Endothelial cell of umbilical vein (primary cell): Measurements from ENCODE around the gene PAGR1. TPM values are rescaled to one million over a fixed set of nuclear protein-coding genes. Genes with fewer than 3 reads are reported as not detected.

Source experiments
- BruUV-seq: library from RNA; stranded (reverse); fragments of 400-500 nt; replicated peaks from 2 replicates; lab custom pipeline; 2021; lab: Mats Ljungman, UMichigan
- CTCF ChIA-PET: fragments of 300-600, 350-600 bp; sonication (Branson Sonifier 250); formaldehyde crosslinking; loops from one replicate; lab custom pipeline; 2021; ENCODE audit warnings: antibody characterized with exemption, inconsistent platforms; lab: Charles Lee
- POLR2A ChIA-PET: fragments of 300-600, 350-600 bp; sonication (Branson Sonifier 250); formaldehyde crosslinking; loops from one replicate; lab custom pipeline; 2021; ENCODE audit warnings: antibody characterized with exemption, inconsistent platforms; lab: Charles Lee
- DNase-seq: peaks from one replicate; pipeline ENCODE4 v3.0.0-alpha.2; 2011; ENCODE audit warnings: low read depth, low spot score
- FAIRE-seq: peaks from 2 replicates; lab custom pipeline; 2011; peaks lifted over from hg19 to GRCh38; lab: Jason Lieb, UNC
- H2AFZ ChIP-seq: 2 replicates; pipeline ENCODE4 v1.6.0; 2012; ENCODE audit warnings: low read depth, low read length, control low read depth, inconsistent platforms
- H3K27ac ChIP-seq: 2 replicates; pipeline ENCODE4 v1.5.1; 2011; ENCODE audit warnings: low read depth, mild to moderate bottlenecking, control low read depth, low read length, moderate library complexity; ENCODE audit not compliant: insufficient read depth
- H3K27me3 ChIP-seq, 2 experiments: 2 replicates each; pipeline versions ENCODE4 v1.6.0 to v1.6.1; 2011; ENCODE audit warnings: low read length in 2 of 2, mixed read lengths in 1 of 2; ENCODE audit not compliant: control insufficient read depth in 2 of 2, insufficient read depth in 2 of 2
- H3K36me3 ChIP-seq, 2 experiments: 2 replicates in 1 of 2; 3 replicates in 1 of 2; pipeline ENCODE4 v1.5.1; 2011; ENCODE audit warnings: low read length in 2 of 2, mild to moderate bottlenecking in 1 of 2, moderate library complexity in 1 of 2; ENCODE audit not compliant: control insufficient read depth in 2 of 2, insufficient read depth in 2 of 2; ENCODE audit errors: extremely low read depth in 1 of 2
- H3K4me1 ChIP-seq: 3 replicates; pipeline ENCODE4 v1.5.1; 2011; ENCODE audit warnings: mild to moderate bottlenecking, low read length; ENCODE audit not compliant: control insufficient read depth, insufficient read depth; ENCODE audit errors: extremely low read depth
- H3K4me2 ChIP-seq: 2 replicates; pipeline ENCODE4 v1.6.1; 2011; ENCODE audit warnings: low read length, control low read depth, mixed read lengths; ENCODE audit not compliant: insufficient read depth
- H3K4me3 ChIP-seq, 3 experiments: fragments of 200-600 bp in 1 of 3; sonication (generic), shearing (Covaris generic) in 1 of 3; replicated peaks in 1 of 3; 2 replicates each; pipeline ENCODE4 v1.5.1; 2011 to 2016; ENCODE audit warnings: control low read depth in 3 of 3, low read length in 3 of 3, mild to moderate bottlenecking in 2 of 3, inconsistent platforms in 1 of 3, low read depth in 1 of 3, moderate library complexity in 1 of 3; ENCODE audit not compliant: insufficient read depth in 1 of 3
- H3K79me2 ChIP-seq: 2 replicates; pipeline ENCODE4 v1.6.0; 2012; ENCODE audit warnings: low read length, inconsistent platforms; ENCODE audit not compliant: control insufficient read depth, insufficient read depth
- H3K9ac ChIP-seq: replicated peaks from 2 replicates; pipeline ENCODE3; 2011; ENCODE audit warnings: low read length, control low read depth; ENCODE audit not compliant: insufficient read depth; ENCODE audit errors: extremely low read depth
- H3K9me1 ChIP-seq: replicated peaks from 3 replicates; pipeline ENCODE4 v1.6.0; 2011; ENCODE audit warnings: mild to moderate bottlenecking, low read length; ENCODE audit not compliant: control insufficient read depth, insufficient read depth; ENCODE audit errors: extremely low read depth
- H3K9me3 ChIP-seq: replicated peaks from 2 replicates; pipeline ENCODE4 v1.5.1; 2012; ENCODE audit warnings: low read length, inconsistent platforms; ENCODE audit not compliant: control insufficient read depth, insufficient read depth
- H4K20me1 ChIP-seq: replicated peaks from 2 replicates; pipeline ENCODE3; 2011; ENCODE audit warnings: mild to moderate bottlenecking, low read length; ENCODE audit not compliant: control insufficient read depth, insufficient read depth; ENCODE audit errors: extremely low read depth
- EZH2 ChIP-seq: IDR thresholded peaks from 2 replicates; pipeline ENCODE4 v1.6.1; 2012; ENCODE audit warnings: borderline replicate concordance, low read depth, mild to moderate bottlenecking, moderate library complexity, low read length, inconsistent platforms; ENCODE audit not compliant: severe bottlenecking
- FOS ChIP-seq: IDR thresholded peaks from 2 replicates; pipeline ENCODE4 v1.6.1; 2011; ENCODE audit warnings: mild to moderate bottlenecking, low read length, moderate library complexity, borderline replicate concordance; ENCODE audit not compliant: insufficient read depth
- GATA2 ChIP-seq: IDR thresholded peaks from 2 replicates; pipeline ENCODE4 v1.7.0; 2011; ENCODE audit warnings: low read depth, mild to moderate bottlenecking, moderate library complexity, mixed read lengths, low read length; ENCODE audit not compliant: insufficient read length, insufficient read depth
- JUN ChIP-seq: IDR thresholded peaks from 2 replicates; pipeline ENCODE4 v1.6.1; 2011; ENCODE audit warnings: borderline replicate concordance, low read depth; ENCODE audit not compliant: insufficient read length, insufficient read depth
- MYC ChIP-seq: IDR thresholded peaks from one replicate; pipeline ENCODE4 v1.6.1; 2011; ENCODE audit warnings: mild to moderate bottlenecking, low read depth, low read length
- POLR2A ChIP-seq: IDR thresholded peaks from 2 replicates; pipeline ENCODE4 v1.6.1; 2012; ENCODE audit warnings: low read depth, mild to moderate bottlenecking, control low read depth, low read length
- POLR2AphosphoS5 ChIP-seq: IDR thresholded peaks from 2 replicates; pipeline ENCODE4 v1.6.1; 2012; ENCODE audit warnings: low read depth, mild to moderate bottlenecking, control low read depth, low read length, moderate library complexity; ENCODE audit not compliant: insufficient read depth
- dilution Hi-C: fragments of 300-500 bp; cut with MboI; formaldehyde crosslinking; loops from one replicate; pipeline ENCODE4 v1.15.0; 2019; ENCODE audit warnings: low sequenced_read_pairs; ENCODE audit not compliant: extremely low pct_ligation_motif_present
- intact Hi-C: fragments of 100-400 bp; cut with micrococcal nuclease; formaldehyde crosslinking; loops from one replicate; pipeline ENCODE4 v1.10.0; 2022
- polyA plus RNA-seq, 4 experiments: library from polyadenylated mRNA; depleted of rRNA in 3 of 4; stranded (reverse) in 3 of 4; unstranded in 1 of 4; fragments of >200 nt; gene quantifications; 2 replicates each; pipeline versions ENCODE4 v1.2.1 to v1.2.3, GENCODE V29; 2011 to 2012; ENCODE audit warnings: missing spikeins in 1 of 4
- total RNA-seq: library from RNA; stranded (reverse); gene quantifications from 2 replicates; pipeline ENCODE4 v1.2.3, GENCODE V29; 2021
- TF ChIP-seq, protein P1 (sequence below), 2 donors: IDR thresholded peaks; 1 replicate in 1 of 2; 2 replicates in 1 of 2; pipeline ENCODE4 v1.5.1; 2011; ENCODE audit warnings: low read length in 2 of 2, mild to moderate bottlenecking in 2 of 2, moderate library complexity in 2 of 2, control low read depth in 1 of 2, inconsistent platforms in 1 of 2, low read depth in 1 of 2; ENCODE audit not compliant: insufficient read depth in 1 of 2; ENCODE audit errors: extremely low read depth in 1 of 2
- TF ChIP-seq, protein P2 (sequence below): IDR thresholded peaks from 2 replicates; pipeline ENCODE4 v1.6.1; 2011; ENCODE audit not compliant: insufficient read depth, insufficient read length

The PAGR1 gene
- total and polyA plus RNA-seq, 2 donors (not counting 3 experiments of a cell fraction or from before 2014, with no cell fraction given) = 15.9 to 26.3 TPM

DNA sequence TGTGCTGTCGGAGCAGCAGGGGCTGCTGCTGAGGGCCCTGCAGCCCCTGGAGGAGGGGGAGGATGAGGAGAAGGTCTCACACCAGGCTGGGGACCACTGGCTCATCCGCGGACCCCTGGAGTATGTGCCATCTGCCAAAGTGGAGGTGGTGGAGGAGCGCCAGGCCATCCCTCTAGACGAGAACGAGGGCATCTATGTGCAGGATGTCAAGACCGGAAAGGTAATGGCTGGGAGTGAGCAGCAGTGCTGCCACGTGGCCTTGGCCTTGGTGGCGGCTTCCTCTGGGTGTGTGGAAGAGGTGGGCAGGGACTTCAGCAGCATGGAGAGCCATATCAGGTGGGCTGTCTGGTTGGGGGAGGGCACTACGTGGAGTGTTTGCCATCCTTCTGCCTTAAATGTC lies 24.3 kb downstream of the PAGR1 start:
- BruUV-seq = no TSS peak
- H3K27ac ChIP-seq = no peak overlapping the region
- no peak for FAIRE-seq
- no peak overlapping the region for H3K4me3 ChIP-seq
- no peaks in the 10 kb centered on the region for H3K9me1 ChIP-seq
- H3K36me3 ChIP-seq = peaks cover 0 to 16% of the 10 kb centered on the region in 2 experiments
- TF ChIP-seq POLR2A (no peak), JUN (no peak), MYC (no peak), FOS (no peak), EZH2 (no peak), GATA2 (no peak), POLR2AphosphoS5 (no peak)
- TF ChIP-seq, protein P1, sequence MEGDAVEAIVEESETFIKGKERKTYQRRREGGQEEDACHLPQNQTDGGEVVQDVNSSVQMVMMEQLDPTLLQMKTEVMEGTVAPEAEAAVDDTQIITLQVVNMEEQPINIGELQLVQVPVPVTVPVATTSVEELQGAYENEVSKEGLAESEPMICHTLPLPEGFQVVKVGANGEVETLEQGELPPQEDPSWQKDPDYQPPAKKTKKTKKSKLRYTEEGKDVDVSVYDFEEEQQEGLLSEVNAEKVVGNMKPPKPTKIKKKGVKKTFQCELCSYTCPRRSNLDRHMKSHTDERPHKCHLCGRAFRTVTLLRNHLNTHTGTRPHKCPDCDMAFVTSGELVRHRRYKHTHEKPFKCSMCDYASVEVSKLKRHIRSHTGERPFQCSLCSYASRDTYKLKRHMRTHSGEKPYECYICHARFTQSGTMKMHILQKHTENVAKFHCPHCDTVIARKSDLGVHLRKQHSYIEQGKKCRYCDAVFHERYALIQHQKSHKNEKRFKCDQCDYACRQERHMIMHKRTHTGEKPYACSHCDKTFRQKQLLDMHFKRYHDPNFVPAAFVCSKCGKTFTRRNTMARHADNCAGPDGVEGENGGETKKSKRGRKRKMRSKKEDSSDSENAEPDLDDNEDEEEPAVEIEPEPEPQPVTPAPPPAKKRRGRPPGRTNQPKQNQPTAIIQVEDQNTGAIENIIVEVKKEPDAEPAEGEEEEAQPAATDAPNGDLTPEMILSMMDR (IDR thresholded peaks at IDR 0.05; ENCODE audit: extremely low read depth in 1 of 2, insufficient read depth in 1 of 2, low read depth in 1 of 2, low read length in 2 of 2) = no peak
- TF ChIP-seq, protein P2, sequence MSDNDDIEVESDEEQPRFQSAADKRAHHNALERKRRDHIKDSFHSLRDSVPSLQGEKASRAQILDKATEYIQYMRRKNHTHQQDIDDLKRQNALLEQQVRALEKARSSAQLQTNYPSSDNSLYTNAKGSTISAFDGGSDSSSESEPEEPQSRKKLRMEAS = no peak
- H2AFZ ChIP-seq = no peak overlapping the region
- no peak for DNase-seq
- H3K9me3 ChIP-seq = no peaks in the 10 kb centered on the region
- ChIA-PET POLR2A (interaction anchor here (0.6 kb wide), 1 partner anchor 16 kb away, joined by 4 read pairs; no protein-coding TSS in a partner anchor), CTCF (interaction anchor here (1.5 to 4.5 kb wide), 3 partner anchors 8 to 23 kb away, joined by 3 to 46 read pairs (median 4); partner anchors contain the start of gene MVP)
- no peak overlapping the region for H3K4me2 ChIP-seq
- no peak overlapping the region for H3K9ac ChIP-seq
- H3K27me3 ChIP-seq = no peaks in the 10 kb centered on the region
- H3K4me1 ChIP-seq = no peaks in the 10 kb centered on the region
- no peaks in the 10 kb centered on the region for H3K79me2 ChIP-seq
- intact Hi-C loops = no loop called here
- no peaks in the 10 kb centered on the region for H4K20me1 ChIP-seq
- dilution Hi-C loops = no loop called here
